GM23338 (cell line): ENCODE measurements around the gene SCRT2. TPM values are rescaled to one million over a fixed set of nuclear protein-coding genes. Genes with fewer than 3 reads are reported as not detected.

Experiments used
- ATAC-seq: fragments of 200-7000 bp; cut with Tn5 transposase; 3 replicates; pipeline ENCODE4 v1.9.1; 2020
- DNase-seq: peaks from one replicate; pipeline ENCODE4 v3.0.0-alpha.2; 2015; ENCODE audit warnings: low spot score
- H2AFZ ChIP-seq: fragments of 200-600 bp; sonication (generic); 2 replicates; pipeline ENCODE4 v1.8.0; 2016; ENCODE audit warnings: antibody characterized with exemption, mild to moderate bottlenecking, moderate library complexity
- H3F3A ChIP-seq: fragments of 200-600 bp; sonication (generic); replicated peaks from 2 replicates; pipeline ENCODE4 v1.8.0; 2017; ENCODE audit warnings: antibody characterized with exemption, mixed run types, low read depth
- H3K27ac ChIP-seq: fragments of 200-600 bp; sonication (generic); 2 replicates; pipeline ENCODE4 v1.6.1; 2016; ENCODE audit warnings: low read depth
- H3K27me3 ChIP-seq: fragments of 200-600 bp; sonication (generic); 2 replicates; pipeline ENCODE4 v1.8.0; 2016; ENCODE audit warnings: mild to moderate bottlenecking, mixed run types, moderate library complexity; ENCODE audit not compliant: insufficient read depth
- H3K36me3 ChIP-seq: fragments of 200-600 bp; sonication (generic); 2 replicates; pipeline ENCODE4 v1.8.0; 2016; ENCODE audit warnings: mild to moderate bottlenecking; ENCODE audit not compliant: insufficient read depth
- H3K4me1 ChIP-seq: fragments of 200-600 bp; sonication (generic); 2 replicates; pipeline ENCODE4 v1.8.0; 2016; ENCODE audit warnings: mild to moderate bottlenecking, moderate library complexity; ENCODE audit not compliant: insufficient read depth
- H3K4me2 ChIP-seq: fragments of 200-600 bp; sonication (generic); 2 replicates; pipeline ENCODE4 v1.7.1; 2017; ENCODE audit warnings: mixed run types
- H3K4me3 ChIP-seq: fragments of 200-600 bp; sonication (generic); 2 replicates; pipeline ENCODE4 v1.6.1; 2016; ENCODE audit warnings: mixed run types
- H3K79me2 ChIP-seq: fragments of 200-600 bp; sonication (generic); replicated peaks from 2 replicates; pipeline ENCODE4 v1.8.0; 2017; ENCODE audit warnings: mild to moderate bottlenecking; ENCODE audit not compliant: insufficient read depth
- H3K9me2 ChIP-seq: fragments of 200-600 bp; sonication (generic); 2 replicates; pipeline ENCODE4 v1.8.0; 2017; ENCODE audit not compliant: insufficient read depth
- H4K20me1 ChIP-seq: fragments of 200-600 bp; sonication (generic); replicated peaks from 2 replicates; pipeline ENCODE4 v1.8.0; 2017; ENCODE audit warnings: mild to moderate bottlenecking; ENCODE audit not compliant: insufficient read depth
- H3K27ac Mint-ChIP-seq: 2 replicates; pipeline ENCODE4 v1.8.0; 2020; ENCODE audit warnings: inconsistent platforms, mild to moderate bottlenecking, moderate library complexity, mixed read lengths
- H3K27me3 Mint-ChIP-seq: 3 replicates; pipeline ENCODE4 v1.8.0; 2022; ENCODE audit warnings: low read depth, mild to moderate bottlenecking, moderate library complexity, mixed read lengths, inconsistent platforms; ENCODE audit not compliant: insufficient read depth, poor library complexity
- H3K36me3 Mint-ChIP-seq: 3 replicates; pipeline ENCODE4 v1.8.0; 2021; ENCODE audit warnings: low read depth, mild to moderate bottlenecking, inconsistent platforms, moderate library complexity, mixed read lengths
- H3K4me1 Mint-ChIP-seq: 3 replicates; pipeline ENCODE4 v1.8.0; 2020; ENCODE audit warnings: mild to moderate bottlenecking, inconsistent platforms, mixed read lengths
- H3K4me3 Mint-ChIP-seq: 3 replicates; pipeline ENCODE4 v1.8.0; 2021; ENCODE audit warnings: moderate library complexity, mild to moderate bottlenecking, inconsistent platforms, mixed read lengths
- H3K9me3 Mint-ChIP-seq: 3 replicates; pipeline ENCODE4 v1.8.0; 2020; ENCODE audit warnings: moderate library complexity, mild to moderate bottlenecking, inconsistent platforms, mixed read lengths
- CREB1 ChIP-seq: fragments of 250-450 bp; sonication (Bioruptor Pico); IDR thresholded peaks from 2 replicates; pipeline ENCODE4 v1.5.0; 2020; ENCODE audit warnings: low read depth, mild to moderate bottlenecking, moderate library complexity
- EZH2 ChIP-seq: fragments of 200-600 bp; sonication (generic); IDR thresholded peaks from one replicate; pipeline ENCODE4 v1.8.0; 2017; ENCODE audit warnings: antibody characterized with exemption, mild to moderate bottlenecking, low read depth; ENCODE audit not compliant: unreplicated experiment
- EZH2phosphoT487 ChIP-seq: fragments of 200-600 bp; sonication (generic); IDR thresholded peaks from one replicate; pipeline ENCODE4 v1.8.1; 2018; ENCODE audit warnings: antibody characterized with exemption; ENCODE audit not compliant: unreplicated experiment
- JUNB ChIP-seq: IDR thresholded peaks from one replicate; pipeline ENCODE4 v1.6.1; 2016; ENCODE audit warnings: antibody characterized with exemption; ENCODE audit not compliant: unreplicated experiment
- NANOG ChIP-seq: IDR thresholded peaks from 2 replicates; pipeline ENCODE4 v1.6.1; 2016; ENCODE audit warnings: antibody characterized with exemption, borderline replicate concordance
- ZNF114 ChIP-seq: fragments of 250-450 bp; sonication (Bioruptor Pico); IDR thresholded peaks from 2 replicates; pipeline ENCODE4 v1.5.0; 2020; ENCODE audit warnings: mild to moderate bottlenecking, moderate library complexity
- ZNF331 ChIP-seq: fragments of 250-450 bp; sonication (Bioruptor Pico); IDR thresholded peaks from 2 replicates; pipeline ENCODE4 v1.5.0; 2020; ENCODE audit warnings: low read depth, mild to moderate bottlenecking, moderate library complexity
- polyA plus RNA-seq: library from polyadenylated mRNA; unstranded; fragments of >200 nt; fragmentation: Nextera tagmentation; extraction: Ambion mirVana; gene quantifications from 2 replicates; pipeline ENCODE4 v1.2.1, GENCODE V29; 2016
- total RNA-seq: library from RNA; depleted of rRNA; stranded (reverse); fragments of >200 nt; shearing (Covaris generic); gene quantifications from 2 replicates; pipeline ENCODE4 v1.2.3, GENCODE V29; 2014
- TF ChIP-seq, protein P1 (sequence below): fragments of 250-450 bp; sonication (Bioruptor Pico); IDR thresholded peaks from 2 replicates; pipeline ENCODE4 v1.5.0; 2020; ENCODE audit warnings: mild to moderate bottlenecking, moderate library complexity
- TF ChIP-seq, protein P2 (sequence below): IDR thresholded peaks from 2 replicates; pipeline ENCODE4 v1.6.1; 2016; ENCODE audit warnings: antibody characterized with exemption
- TF ChIP-seq, protein P3 (sequence below): IDR thresholded peaks from one replicate; pipeline ENCODE4 v1.6.1; 2018; ENCODE audit warnings: antibody characterized with exemption; ENCODE audit not compliant: unreplicated experiment

The SCRT2 gene
- total and polyA plus RNA-seq, 2 experiments from 2014 or later = 0.31 TPM; not detected in 1

DNA sequence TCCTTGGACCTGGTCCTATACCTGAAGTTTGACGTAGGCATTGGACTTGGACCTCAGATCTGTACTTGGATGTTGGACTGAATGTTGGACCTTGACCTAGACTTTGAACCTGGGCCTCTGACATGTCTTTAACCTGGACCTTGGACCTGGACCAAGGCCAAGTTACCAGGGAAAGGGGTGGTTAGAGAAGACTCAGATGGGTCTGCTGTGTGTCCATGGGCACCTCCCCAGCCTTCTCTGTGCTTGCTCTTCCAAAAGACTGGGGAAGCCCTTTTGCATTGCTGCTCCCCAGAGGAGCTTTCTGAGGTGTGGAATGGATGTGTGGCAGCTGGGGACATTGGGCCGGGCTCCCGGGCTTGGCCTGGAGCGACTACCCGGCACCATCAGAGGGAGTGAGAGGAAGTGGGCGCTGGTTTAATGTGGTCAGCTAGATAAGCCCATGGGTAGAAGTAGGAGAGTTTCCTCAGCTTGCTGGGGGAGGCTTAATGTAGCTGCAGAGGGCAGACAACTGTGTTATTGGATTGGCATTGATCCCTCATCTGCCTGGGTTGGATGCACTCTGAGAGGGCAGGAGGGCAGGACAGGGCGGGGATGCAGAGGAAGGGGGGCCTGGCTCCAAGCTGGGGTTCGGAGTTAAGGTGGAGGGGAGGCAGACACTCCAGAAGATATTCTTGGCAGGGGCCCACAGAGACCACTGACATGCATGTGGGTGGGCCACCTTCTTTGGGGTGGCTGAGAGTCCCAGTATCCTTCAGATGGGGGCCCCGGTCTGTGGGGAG, 4.2 kb downstream of the SCRT2 start (continued):
- TF ChIP-seq, protein P1, sequence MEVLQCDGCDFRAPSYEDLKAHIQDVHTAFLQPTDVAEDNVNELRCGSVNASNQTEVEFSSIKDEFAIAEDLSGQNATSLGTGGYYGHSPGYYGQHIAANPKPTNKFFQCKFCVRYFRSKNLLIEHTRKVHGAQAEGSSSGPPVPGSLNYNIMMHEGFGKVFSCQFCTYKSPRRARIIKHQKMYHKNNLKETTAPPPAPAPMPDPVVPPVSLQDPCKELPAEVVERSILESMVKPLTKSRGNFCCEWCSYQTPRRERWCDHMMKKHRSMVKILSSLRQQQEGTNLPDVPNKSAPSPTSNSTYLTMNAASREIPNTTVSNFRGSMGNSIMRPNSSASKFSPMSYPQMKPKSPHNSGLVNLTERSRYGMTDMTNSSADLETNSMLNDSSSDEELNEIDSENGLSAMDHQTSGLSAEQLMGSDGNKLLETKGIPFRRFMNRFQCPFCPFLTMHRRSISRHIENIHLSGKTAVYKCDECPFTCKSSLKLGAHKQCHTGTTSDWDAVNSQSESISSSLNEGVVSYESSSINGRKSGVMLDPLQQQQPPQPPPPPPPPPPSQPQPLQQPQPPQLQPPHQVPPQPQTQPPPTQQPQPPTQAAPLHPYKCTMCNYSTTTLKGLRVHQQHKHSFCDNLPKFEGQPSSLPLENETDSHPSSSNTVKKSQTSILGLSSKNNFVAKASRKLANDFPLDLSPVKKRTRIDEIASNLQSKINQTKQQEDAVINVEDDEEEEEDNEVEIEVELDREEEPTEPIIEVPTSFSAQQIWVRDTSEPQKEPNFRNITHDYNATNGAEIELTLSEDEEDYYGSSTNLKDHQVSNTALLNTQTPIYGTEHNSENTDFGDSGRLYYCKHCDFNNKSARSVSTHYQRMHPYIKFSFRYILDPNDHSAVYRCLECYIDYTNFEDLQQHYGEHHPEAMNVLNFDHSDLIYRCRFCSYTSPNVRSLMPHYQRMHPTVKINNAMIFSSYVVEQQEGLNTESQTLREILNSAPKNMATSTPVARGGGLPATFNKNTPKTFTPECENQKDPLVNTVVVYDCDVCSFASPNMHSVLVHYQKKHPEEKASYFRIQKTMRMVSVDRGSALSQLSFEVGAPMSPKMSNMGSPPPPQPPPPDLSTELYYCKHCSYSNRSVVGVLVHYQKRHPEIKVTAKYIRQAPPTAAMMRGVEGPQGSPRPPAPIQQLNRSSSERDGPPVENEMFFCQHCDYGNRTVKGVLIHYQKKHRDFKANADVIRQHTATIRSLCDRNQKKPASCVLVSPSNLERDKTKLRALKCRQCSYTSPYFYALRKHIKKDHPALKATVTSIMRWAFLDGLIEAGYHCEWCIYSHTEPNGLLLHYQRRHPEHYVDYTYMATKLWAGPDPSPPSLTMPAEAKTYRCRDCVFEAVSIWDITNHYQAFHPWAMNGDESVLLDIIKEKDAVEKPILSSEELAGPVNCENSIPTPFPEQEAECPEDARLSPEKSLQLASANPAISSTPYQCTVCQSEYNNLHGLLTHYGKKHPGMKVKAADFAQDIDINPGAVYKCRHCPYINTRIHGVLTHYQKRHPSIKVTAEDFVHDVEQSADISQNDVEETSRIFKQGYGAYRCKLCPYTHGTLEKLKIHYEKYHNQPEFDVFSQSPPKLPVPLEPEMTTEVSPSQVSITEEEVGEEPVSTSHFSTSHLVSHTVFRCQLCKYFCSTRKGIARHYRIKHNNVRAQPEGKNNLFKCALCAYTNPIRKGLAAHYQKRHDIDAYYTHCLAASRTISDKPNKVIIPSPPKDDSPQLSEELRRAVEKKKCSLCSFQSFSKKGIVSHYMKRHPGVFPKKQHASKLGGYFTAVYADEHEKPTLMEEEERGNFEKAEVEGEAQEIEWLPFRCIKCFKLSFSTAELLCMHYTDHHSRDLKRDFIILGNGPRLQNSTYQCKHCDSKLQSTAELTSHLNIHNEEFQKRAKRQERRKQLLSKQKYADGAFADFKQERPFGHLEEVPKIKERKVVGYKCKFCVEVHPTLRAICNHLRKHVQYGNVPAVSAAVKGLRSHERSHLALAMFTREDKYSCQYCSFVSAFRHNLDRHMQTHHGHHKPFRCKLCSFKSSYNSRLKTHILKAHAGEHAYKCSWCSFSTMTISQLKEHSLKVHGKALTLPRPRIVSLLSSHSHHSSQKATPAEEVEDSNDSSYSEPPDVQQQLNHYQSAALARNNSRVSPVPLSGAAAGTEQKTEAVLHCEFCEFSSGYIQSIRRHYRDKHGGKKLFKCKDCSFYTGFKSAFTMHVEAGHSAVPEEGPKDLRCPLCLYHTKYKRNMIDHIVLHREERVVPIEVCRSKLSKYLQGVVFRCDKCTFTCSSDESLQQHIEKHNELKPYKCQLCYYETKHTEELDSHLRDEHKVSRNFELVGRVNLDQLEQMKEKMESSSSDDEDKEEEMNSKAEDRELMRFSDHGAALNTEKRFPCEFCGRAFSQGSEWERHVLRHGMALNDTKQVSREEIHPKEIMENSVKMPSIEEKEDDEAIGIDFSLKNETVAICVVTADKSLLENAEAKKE = no peak
- no peak for TF ChIP-seq CREB1
- TF ChIP-seq ZNF114 (CRISPR knock-in tag) = no peak
- no peak for TF ChIP-seq JUNB
- TF ChIP-seq, protein P2, sequence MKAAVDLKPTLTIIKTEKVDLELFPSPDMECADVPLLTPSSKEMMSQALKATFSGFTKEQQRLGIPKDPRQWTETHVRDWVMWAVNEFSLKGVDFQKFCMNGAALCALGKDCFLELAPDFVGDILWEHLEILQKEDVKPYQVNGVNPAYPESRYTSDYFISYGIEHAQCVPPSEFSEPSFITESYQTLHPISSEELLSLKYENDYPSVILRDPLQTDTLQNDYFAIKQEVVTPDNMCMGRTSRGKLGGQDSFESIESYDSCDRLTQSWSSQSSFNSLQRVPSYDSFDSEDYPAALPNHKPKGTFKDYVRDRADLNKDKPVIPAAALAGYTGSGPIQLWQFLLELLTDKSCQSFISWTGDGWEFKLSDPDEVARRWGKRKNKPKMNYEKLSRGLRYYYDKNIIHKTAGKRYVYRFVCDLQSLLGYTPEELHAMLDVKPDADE = no peak
- TF ChIP-seq EZH2phosphoT487 = no peak
- TF ChIP-seq ZNF331 = no peak
- TF ChIP-seq EZH2 = no peak
- no peak for TF ChIP-seq NANOG

DNA sequence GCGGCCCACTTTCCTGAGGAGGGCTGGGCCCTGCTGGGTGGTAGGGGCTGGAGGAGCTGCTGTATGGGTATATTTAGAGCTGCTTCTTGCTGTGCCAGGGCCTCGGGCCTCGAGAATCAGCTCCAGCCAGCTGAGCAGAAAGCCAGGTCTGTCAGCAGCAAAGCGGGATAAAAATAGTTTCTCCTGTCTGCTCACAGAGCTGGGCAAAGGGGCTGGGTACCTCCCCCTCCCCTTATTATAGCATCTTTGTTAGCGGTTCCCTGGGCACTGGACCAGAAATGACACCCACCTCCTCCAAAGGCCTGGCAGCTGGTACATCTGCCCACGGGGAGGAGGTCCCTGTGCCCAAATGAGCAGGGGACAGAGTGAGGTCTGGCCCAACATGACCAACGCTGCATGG, 6.0 kb downstream of the SCRT2 start:
- H3K9me3 Mint-ChIP-seq = no peaks in the 10 kb centered on the region
- TF ChIP-seq CREB1 = no peak
- TF ChIP-seq, protein P2 = no peak
- TF ChIP-seq, protein P3, sequence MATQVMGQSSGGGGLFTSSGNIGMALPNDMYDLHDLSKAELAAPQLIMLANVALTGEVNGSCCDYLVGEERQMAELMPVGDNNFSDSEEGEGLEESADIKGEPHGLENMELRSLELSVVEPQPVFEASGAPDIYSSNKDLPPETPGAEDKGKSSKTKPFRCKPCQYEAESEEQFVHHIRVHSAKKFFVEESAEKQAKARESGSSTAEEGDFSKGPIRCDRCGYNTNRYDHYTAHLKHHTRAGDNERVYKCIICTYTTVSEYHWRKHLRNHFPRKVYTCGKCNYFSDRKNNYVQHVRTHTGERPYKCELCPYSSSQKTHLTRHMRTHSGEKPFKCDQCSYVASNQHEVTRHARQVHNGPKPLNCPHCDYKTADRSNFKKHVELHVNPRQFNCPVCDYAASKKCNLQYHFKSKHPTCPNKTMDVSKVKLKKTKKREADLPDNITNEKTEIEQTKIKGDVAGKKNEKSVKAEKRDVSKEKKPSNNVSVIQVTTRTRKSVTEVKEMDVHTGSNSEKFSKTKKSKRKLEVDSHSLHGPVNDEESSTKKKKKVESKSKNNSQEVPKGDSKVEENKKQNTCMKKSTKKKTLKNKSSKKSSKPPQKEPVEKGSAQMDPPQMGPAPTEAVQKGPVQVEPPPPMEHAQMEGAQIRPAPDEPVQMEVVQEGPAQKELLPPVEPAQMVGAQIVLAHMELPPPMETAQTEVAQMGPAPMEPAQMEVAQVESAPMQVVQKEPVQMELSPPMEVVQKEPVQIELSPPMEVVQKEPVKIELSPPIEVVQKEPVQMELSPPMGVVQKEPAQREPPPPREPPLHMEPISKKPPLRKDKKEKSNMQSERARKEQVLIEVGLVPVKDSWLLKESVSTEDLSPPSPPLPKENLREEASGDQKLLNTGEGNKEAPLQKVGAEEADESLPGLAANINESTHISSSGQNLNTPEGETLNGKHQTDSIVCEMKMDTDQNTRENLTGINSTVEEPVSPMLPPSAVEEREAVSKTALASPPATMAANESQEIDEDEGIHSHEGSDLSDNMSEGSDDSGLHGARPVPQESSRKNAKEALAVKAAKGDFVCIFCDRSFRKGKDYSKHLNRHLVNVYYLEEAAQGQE = no peak
- TF ChIP-seq JUNB = no peak

More for the DNA sequence above, 6.0 kb downstream of the SCRT2 start:
- Histone ChIP-seq H3K27me3 (peaks cover 31% of the 10 kb centered on the region), H3K4me1 (peaks cover 35% of the 10 kb centered on the region), H3F3A (peaks cover 8% of the 10 kb centered on the region), H4K20me1 (no peaks in the 10 kb centered on the region), H3K36me3 (no peaks in the 10 kb centered on the region; the same call in 1 of the 2 replicates), H3K27ac (no peak overlapping the region), H3K4me2 (no peak overlapping the region), H3K79me2 (no peaks in the 10 kb centered on the region), H2AFZ (no peak overlapping the region), H3K9me2 (no peaks in the 10 kb centered on the region), H3K4me3 (no peak overlapping the region)
- DNase-seq (no peak), ATAC-seq (no peak)
- H3K36me3 Mint-ChIP-seq = no peaks in the 10 kb centered on the region
- H3K27me3 Mint-ChIP-seq = peaks cover 30% of the 10 kb centered on the region
- no peak overlapping the region for H3K27ac Mint-ChIP-seq
- H3K4me3 Mint-ChIP-seq = no peak overlapping the region
- peaks cover 75% of the 10 kb centered on the region for H3K4me1 Mint-ChIP-seq
